Transverse colon (tissue), 4 donors: ENCODE results near the gene HUNK. TPM values are rescaled to one million over a fixed set of nuclear protein-coding genes. Genes with fewer than 3 reads are reported as not detected.
"Not testable (repeated sequence)": the region's sequence is repeated elsewhere in the genome, so short reads cannot be mapped to it uniquely, and the experiment has no call there.

ENCODE experiments used
- DNase-seq: peaks from one replicate; pipeline ENCODE4 v3.0.0-alpha.2; 2019
- H3K27ac ChIP-seq, 4 donors: fragments of 200-600 bp; sonication (generic); 2 replicates each; pipeline ENCODE4 v1.5.1; 2016 to 2018; ENCODE audit warnings: inconsistent platforms in 4 of 4
- H3K27me3 ChIP-seq: fragments of 200-600 bp; sonication (generic); 2 replicates; pipeline ENCODE4 v1.5.1; 2017; ENCODE audit warnings: inconsistent platforms
- H3K36me3 ChIP-seq, 4 donors: fragments of 200-600 bp; sonication (generic); 2 replicates each; pipeline ENCODE4 v1.5.1; 2017 to 2019; ENCODE audit warnings: inconsistent platforms in 4 of 4
- H3K4me1 ChIP-seq, 4 donors: fragments of 200-600 bp; sonication (generic); 2 replicates each; pipeline ENCODE4 v1.5.1; 2017 to 2020; ENCODE audit warnings: inconsistent platforms in 4 of 4
- H3K4me3 ChIP-seq, 4 donors: fragments of 200-600 bp; sonication (generic); 1 replicate in 1 of 4; 2 replicates in 3 of 4; pipeline versions ENCODE4 v1.5.1 to v1.6.1; 2017 to 2019; ENCODE audit warnings: inconsistent platforms in 4 of 4
- H3K9me3 ChIP-seq, 2 donors: fragments of 200-600 bp; sonication (generic); 2 replicates each; pipeline ENCODE4 v1.5.1; 2017 to 2019; ENCODE audit warnings: inconsistent platforms in 2 of 2
- EP300 ChIP-seq: sonication (generic); formaldehyde crosslinking; IDR thresholded peaks from one replicate; pipeline ENCODE4 v1.6.1; 2017; ENCODE audit warnings: antibody characterized with exemption, low read depth
- POLR2A ChIP-seq: fragments of 450-650 bp; IDR thresholded peaks from one replicate; pipeline ENCODE4 v1.6.1; 2016; ENCODE audit warnings: antibody characterized with exemption, mild to moderate bottlenecking, moderate library complexity
- POLR2AphosphoS5 ChIP-seq, 3 donors: sonication (generic); formaldehyde crosslinking; IDR thresholded peaks; one replicate each; pipeline ENCODE4 v1.6.1; 2016; ENCODE audit warnings: antibody characterized with exemption in 3 of 3
- WGBS, 2 donors: methylation state at CpG; one replicate each; pipeline ENCODE4 v1.1.5; 2018; ENCODE audit warnings: low coverage in 1 of 2; 5-methylcytosine and 5-hydroxymethylcytosine counted together
- in situ Hi-C, 4 donors: fragments of 200-750 bp; cut with MboI; loops; one replicate each; pipeline versions ENCODE4 v1.15.0 to v1.15.1; 2017; ENCODE audit warnings: low sequenced_read_pairs in 3 of 4, low pct_ligation_motif_present in 1 of 4, low pct_unique_long_range_greater_than_20kb in 1 of 4
- intact Hi-C: fragments of 100-400 bp; cut with DNase I; formaldehyde crosslinking; loops from one replicate; pipeline ENCODE4 v1.15.1; 2023; ENCODE audit warnings: low total_unique reads
- total RNA-seq, 4 donors: library from RNA; depleted of rRNA; stranded (reverse); fragments of >200 nt; gene quantifications; one replicate each; pipeline ENCODE4 v1.1.0, GENCODE V29; 2016
- TF ChIP-seq, protein P1 (sequence below), 5 experiments: fragments of 200-600 bp in 3 of 5; fragments of 450-650 bp in 2 of 5; sonication (generic) in 3 of 5; IDR thresholded peaks; 1 replicate in 2 of 5; 2 replicates in 3 of 5; pipeline ENCODE4 v1.5.1; 2016 to 2017; ENCODE audit warnings: antibody characterized with exemption in 5 of 5, inconsistent platforms in 3 of 5, mild to moderate bottlenecking in 2 of 5, moderate library complexity in 1 of 5

The HUNK gene
- total RNA-seq, 4 donors from 2014 or later: 1.8 to 6.7 (median 3.9) TPM

DNA sequence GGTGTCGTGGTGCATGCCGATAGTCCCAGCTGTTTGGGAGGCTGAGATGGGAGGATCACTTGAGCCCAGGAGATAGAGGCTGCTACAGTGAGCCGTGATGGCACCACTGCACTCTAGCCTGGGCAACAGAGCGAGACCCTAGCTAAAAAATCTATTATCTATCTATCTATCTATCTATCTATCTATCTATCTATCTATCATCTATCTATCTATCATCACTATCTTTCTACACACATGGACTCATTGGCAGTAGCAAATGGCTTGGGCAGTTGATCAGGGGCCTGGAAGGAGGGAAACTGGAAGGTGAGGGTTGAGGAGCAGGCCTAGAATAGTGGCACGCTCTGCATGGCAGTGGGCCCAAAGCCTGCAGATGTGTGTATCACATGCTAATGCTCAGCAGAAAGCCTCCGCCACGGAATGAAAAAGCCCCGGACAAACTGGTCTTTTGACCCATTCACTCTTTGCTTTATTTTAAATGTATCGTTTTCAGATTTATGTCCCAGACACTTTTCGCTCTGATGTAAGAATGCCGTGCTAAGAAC lies 7.3 kb upstream of the HUNK start:
- no peaks in the 10 kb centered on the region for H3K36me3 ChIP-seq
- no peak overlapping the region for H3K4me3 ChIP-seq
- H3K4me1 ChIP-seq: no peaks in the 10 kb centered on the region
- intact Hi-C loops (no loop called here), in situ Hi-C loops (loop anchor here in 3 of 4 donors (5.0 to 25.0 kb wide), 4 partner anchors 147 to 397 kb away; no protein-coding TSS in a partner anchor)
- H3K27me3 ChIP-seq: no peaks in the 10 kb centered on the region
- no peak for TF ChIP-seq POLR2A
- TF ChIP-seq, protein P1, sequence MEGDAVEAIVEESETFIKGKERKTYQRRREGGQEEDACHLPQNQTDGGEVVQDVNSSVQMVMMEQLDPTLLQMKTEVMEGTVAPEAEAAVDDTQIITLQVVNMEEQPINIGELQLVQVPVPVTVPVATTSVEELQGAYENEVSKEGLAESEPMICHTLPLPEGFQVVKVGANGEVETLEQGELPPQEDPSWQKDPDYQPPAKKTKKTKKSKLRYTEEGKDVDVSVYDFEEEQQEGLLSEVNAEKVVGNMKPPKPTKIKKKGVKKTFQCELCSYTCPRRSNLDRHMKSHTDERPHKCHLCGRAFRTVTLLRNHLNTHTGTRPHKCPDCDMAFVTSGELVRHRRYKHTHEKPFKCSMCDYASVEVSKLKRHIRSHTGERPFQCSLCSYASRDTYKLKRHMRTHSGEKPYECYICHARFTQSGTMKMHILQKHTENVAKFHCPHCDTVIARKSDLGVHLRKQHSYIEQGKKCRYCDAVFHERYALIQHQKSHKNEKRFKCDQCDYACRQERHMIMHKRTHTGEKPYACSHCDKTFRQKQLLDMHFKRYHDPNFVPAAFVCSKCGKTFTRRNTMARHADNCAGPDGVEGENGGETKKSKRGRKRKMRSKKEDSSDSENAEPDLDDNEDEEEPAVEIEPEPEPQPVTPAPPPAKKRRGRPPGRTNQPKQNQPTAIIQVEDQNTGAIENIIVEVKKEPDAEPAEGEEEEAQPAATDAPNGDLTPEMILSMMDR (IDR thresholded peaks at IDR 0.05): no peak
- no peak for TF ChIP-seq EP300
- TF ChIP-seq POLR2AphosphoS5 (IDR thresholded peaks at IDR 0.05): no peak
- H3K9me3 ChIP-seq: no peaks in the 10 kb centered on the region
- H3K27ac ChIP-seq: no peak overlapping the region
- WGBS, 2 donors: 78 to 86% methylated on average over 11 of the region's 11 CpGs
- DNase-seq: no peak

DNA sequence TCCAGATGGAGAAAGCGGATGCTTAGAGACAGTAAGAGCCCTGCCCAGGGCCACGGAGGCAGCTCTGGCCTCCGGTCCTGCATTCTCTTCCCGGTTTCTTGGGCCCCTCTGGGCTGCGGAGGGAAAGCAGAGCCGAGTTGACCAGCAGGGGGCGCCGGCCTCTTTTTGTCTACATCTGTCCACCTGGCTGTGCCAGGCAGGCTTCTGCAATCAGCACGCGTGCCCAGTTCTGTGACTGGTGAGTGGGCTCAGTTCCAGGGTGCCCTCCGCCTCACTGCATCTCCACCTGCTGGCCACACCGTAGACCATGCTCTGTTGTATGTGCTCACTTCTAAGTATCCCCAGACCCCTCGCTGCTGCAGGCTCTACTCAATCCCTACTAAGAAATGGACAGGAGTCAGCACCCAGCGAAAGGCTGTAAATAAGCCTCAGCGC lies 6.7 kb upstream of the HUNK start:
- in situ Hi-C loops: loop anchor here in 3 of 4 donors (5.0 to 25.0 kb wide), 4 partner anchors 146 to 396 kb away; no protein-coding TSS in a partner anchor
- H3K9me3 ChIP-seq: no peaks in the 10 kb centered on the region
- H3K4me1 ChIP-seq: no peaks in the 10 kb centered on the region
- no peak overlapping the region for H3K4me3 ChIP-seq
- intact Hi-C loops: loop anchor here (2.0 kb wide), 1 partner anchor 391 kb away; no protein-coding TSS in a partner anchor
- WGBS, 2 donors: 14 to 43% methylated on average over 2 to 15 of the region's 15 CpGs
- peak; percentile 89 for DNase-seq
- no peak overlapping the region for H3K27ac ChIP-seq
- H3K27me3 ChIP-seq: no peaks in the 10 kb centered on the region
- H3K36me3 ChIP-seq: no peaks in the 10 kb centered on the region
- TF ChIP-seq, protein P1 (IDR thresholded peaks at IDR 0.05): peak; percentile 82 to 92 (median 90)
- no peak for TF ChIP-seq POLR2AphosphoS5 (IDR thresholded peaks at IDR 0.05)

DNA sequence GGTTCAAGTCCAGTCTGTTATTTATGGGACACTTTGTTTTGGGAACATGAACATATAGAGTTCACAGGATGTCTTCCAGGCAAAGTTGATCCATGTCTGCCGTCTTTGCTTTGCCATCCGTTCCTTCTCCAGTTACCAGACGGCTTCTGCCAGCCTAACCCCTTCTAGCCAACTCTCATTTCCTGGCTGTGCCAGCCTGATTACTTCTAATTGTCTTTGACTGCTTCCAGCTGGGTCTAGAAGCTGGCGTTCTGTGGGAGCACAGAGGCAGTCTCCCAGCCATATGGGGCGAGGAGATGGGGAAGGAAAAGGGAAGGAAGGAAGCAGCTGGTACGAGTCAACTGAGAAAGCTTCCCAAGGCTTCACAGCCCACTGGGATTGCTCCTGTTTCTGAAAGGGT lies 3.1 kb upstream of the HUNK start:
- 67% methylated on average over 6 of the region's 6 CpGs; no CpG with 5 or more reads in 1 of the 2 donors for WGBS, 2 donors
- in situ Hi-C loops: loop anchor here in 3 of 4 donors (5.0 to 25.0 kb wide), 4 partner anchors 143 to 393 kb away; no protein-coding TSS in a partner anchor

GRCh38 chr21:31870472-31871193 lies 2.2 kb upstream of the HUNK start:
- peaks cover 22% of the 10 kb centered on the region for H3K27me3 ChIP-seq
- DNase-seq: no peak
- no peak overlapping the region for H3K27ac ChIP-seq
- in situ Hi-C loops: loop anchor here in 1 of 4 donors (25.0 kb wide), 2 partner anchors 142 to 392 kb away; no protein-coding TSS in a partner anchor
- WGBS, 2 donors: 66 to 76% methylated on average over 8 of the region's 8 CpGs
- TF ChIP-seq POLR2AphosphoS5 (IDR thresholded peaks at IDR 0.05) (no peak), EP300 (no peak), POLR2A (no peak)
- H3K36me3 ChIP-seq: no peaks in the 10 kb centered on the region
- no peak overlapping the region for H3K4me3 ChIP-seq
- H3K4me1 ChIP-seq: peaks cover 4 to 31% (median 14%) of the 10 kb centered on the region in 4 donors
- intact Hi-C loops: no loop called here
- no peaks in the 10 kb centered on the region for H3K9me3 ChIP-seq

More for the DNA sequence above, 3.1 kb upstream of the HUNK start:
- H3K4me1 ChIP-seq: peaks cover 4 to 23% (median 14%) of the 10 kb centered on the region in 4 donors
- H3K4me3 ChIP-seq: no peak overlapping the region
- DNase-seq: no peak
- no peaks in the 10 kb centered on the region for H3K36me3 ChIP-seq
- no peak overlapping the region for H3K27ac ChIP-seq
- H3K9me3 ChIP-seq: no peaks in the 10 kb centered on the region
- intact Hi-C loops: no loop called here
- peaks cover 18% of the 10 kb centered on the region for H3K27me3 ChIP-seq
- TF ChIP-seq POLR2AphosphoS5 (IDR thresholded peaks at IDR 0.05) (no peak), EP300 (no peak), POLR2A (no peak)
- TF ChIP-seq, protein P1 (IDR thresholded peaks at IDR 0.05): no peak

DNA sequence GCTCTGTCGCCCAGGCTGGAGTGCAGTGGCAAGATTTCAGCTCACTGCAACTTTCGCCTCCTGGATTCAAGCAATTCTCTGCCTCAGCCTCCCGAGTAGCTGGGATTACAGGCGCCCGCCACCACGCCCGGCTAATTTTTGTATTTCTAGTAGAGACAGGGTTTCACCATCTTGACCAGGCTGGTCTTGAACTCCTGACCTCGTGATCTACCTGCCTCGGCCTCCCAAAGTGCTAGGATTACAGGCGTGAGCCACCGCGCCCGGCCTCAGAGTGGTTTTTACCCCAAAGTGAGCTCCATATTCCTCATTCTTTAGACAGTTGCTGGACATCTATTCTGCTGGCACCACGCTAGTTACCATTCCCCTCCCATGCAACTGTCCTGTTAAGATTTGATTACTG lies 1.4 kb upstream of the HUNK start:
- DNase-seq, H3K4me3 ChIP-seq, H3K27ac ChIP-seq, H3K9me3 ChIP-seq, H3K36me3 ChIP-seq, intact Hi-C loops: not testable (repeated sequence)
- in situ Hi-C loops: loop anchor here in 1 of 4 donors (25.0 kb wide), 2 partner anchors 141 to 391 kb away; no protein-coding TSS in a partner anchor
- 85 to 88% methylated on average over 3 to 14 of the region's 14 CpGs for WGBS, 2 donors
- Histone ChIP-seq H3K27me3 (peaks cover 24% of the 10 kb centered on the region), H3K4me1 (peaks cover 4 to 31% (median 14%) of the 10 kb centered on the region in 4 donors)
